Measurements from ENCODE around the gene OLFM3.

The OLFM3 gene

DNA sequence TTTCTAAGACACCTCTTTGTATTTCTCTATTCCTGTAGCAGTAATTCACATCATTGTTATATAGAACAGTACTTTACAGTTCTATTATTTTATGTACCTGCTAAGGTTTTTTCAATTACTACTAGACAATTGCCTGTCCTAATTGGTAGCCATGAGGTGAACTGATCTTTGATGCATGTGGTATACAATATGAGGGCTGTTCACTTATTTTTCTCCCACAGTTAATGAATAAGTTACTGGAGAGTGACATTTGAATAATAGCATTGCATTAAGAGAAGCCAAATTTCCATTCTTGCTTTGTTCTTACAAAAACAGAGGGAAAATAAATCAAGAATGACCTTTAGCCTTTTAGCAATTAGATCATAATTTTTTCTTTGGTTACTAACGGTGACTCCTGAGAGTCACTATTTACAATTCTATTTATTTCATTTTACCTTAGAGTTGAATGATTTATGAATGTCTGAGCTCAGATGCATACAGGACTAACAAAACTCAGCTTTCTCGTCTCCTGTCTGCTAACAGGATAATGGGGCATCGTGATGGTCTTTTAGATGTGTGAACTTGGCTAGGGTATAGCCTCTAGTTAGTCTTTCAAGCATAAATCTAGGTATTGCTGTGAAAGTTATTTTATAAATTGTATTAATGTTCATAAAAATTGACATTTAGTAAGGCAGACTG is 54.1 kb downstream of the OLFM3 start:
- DNase-seq, result no peak

- no peak for DNase-seq
These were observed 58.0 kb downstream of the OLFM3 start for GRCh38 chr1:101938681-101939080.

DNA sequence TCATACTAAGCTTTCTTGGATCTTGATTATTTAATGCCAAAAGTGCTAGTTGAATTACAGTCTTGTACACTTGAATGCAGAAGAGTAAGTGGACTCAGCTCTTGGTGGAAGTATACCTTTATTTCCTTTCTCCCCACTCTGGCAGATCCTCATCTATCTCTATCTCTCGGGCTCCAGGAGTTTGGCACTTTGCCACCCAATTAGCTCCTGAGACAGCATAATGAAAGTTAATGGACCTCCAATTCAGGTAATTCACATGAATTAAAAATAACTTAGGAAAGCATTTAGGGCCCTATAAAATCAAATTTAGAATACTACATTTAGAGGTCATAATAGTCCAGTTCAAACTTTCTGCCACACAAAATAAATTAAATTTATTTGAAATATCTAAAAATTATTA is 67.4 kb downstream of the OLFM3 start:
- DNase-seq, result no peak

GRCh38 chr1:101928829-101929228 is 67.9 kb downstream of the OLFM3 start:
- no peak for DNase-seq

GRCh38 chr1:101924700-101925099 is 72.0 kb downstream of the OLFM3 start:
- no peak for DNase-seq

- no peak for DNase-seq
These were observed 76.1 kb downstream of the OLFM3 start for GRCh38 chr1:101920577-101920976.

DNA sequence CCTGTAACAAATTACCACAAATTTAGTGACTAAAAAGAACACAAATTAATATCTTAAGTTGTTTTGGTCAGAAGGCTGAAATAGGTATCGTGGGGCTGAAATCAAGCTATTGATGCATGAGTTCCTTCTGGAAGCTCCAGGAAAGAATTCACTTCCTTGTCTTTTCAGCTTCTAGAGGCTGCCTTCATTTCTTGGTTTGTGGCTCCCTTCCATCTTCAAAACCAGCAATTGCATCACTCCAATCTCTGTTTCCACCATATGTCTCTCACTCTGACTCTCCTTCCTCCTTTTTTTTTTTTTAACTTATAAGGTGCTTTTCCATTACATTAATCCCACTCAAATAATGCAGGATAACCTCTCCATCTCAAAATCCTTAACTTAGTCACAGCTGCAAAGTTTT is 78.4 kb downstream of the OLFM3 start:
- DNase-seq, result no peak

DNA sequence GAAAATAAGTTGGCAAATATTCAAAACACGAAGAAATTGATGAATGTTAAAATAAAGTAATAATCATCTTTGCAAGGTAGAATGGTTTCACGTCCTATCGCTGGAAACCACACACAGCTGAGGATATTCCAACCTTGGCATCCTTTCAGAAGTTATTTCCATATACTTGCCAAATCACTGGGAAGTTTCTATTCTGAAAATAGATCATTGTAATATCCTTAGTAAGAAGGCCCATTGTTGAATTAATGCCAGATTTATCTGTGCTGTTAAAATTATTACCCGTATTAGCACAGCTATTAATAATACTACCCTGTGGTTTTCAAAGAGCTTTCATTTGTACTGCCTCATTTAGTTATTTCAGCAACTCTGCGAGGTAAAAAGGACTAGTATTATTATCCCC is 81.1 kb downstream of the OLFM3 start:
- no peak for DNase-seq

GRCh38 chr1:101914473-101915242 is 82.1 kb downstream of the OLFM3 start:
- no peak for DNase-seq

DNA sequence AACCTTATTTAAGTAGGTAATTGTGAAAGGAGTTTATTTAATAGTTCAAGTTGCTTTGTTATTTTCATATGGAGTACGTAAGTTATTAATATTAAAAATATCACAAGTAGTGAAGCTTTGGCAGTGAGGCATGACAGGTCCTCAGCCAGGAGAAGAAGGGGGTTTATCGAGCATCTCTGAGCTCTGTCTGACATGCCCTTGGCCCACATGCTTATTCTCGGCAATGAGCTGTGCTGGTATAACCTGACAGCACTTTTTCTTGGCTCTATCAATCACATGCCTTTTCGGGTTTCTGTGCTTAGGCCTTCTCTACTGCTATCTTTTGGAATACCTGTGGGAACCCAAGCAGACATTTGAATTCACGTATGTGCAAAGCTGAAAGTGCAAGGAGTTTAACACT is 84.8 kb downstream of the OLFM3 start:
- DNase-seq, result no peak

- DNase-seq, result no peak
These were observed 87.7 kb downstream of the OLFM3 start for GRCh38 chr1:101908980-101909379.

- DNase-seq, result no peak
These were observed 89.5 kb downstream of the OLFM3 start for GRCh38 chr1:101907264-101907663.

DNA sequence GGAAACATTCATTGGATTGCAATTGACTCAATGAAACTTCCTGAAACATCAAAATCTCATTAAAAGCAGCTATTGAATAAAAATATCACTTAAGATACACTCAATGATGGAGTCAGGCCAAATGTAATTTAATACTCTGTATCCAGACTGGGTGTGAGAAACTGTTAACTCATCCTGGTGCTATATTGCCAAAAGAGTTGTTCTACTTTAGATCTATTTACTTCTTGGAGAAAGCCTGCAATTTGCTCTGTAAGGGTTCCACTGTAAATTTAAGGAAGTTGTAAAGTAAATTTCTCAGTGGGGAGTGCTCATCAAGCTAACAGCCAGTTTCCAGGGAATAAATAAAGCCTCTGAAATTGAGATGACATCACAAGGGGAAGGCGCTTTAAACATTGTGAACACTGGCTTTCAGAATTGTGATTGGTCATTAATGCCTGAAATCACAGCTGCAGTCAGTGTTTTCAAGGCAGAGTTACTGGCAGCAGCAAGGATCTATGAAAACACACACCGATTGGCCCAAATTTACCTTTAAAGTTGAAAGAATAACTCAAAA is 91.4 kb downstream of the OLFM3 start:
- no peak for DNase-seq

GRCh38 chr1:101902199-101902598 is 94.5 kb downstream of the OLFM3 start:
- no peak for DNase-seq

- DNase-seq, result no peak
These were observed 98.6 kb downstream of the OLFM3 start for GRCh38 chr1:101898137-101898536.

- no peak for DNase-seq
These were observed 112.1 kb downstream of the OLFM3 start for GRCh38 chr1:101884621-101885020.

DNA sequence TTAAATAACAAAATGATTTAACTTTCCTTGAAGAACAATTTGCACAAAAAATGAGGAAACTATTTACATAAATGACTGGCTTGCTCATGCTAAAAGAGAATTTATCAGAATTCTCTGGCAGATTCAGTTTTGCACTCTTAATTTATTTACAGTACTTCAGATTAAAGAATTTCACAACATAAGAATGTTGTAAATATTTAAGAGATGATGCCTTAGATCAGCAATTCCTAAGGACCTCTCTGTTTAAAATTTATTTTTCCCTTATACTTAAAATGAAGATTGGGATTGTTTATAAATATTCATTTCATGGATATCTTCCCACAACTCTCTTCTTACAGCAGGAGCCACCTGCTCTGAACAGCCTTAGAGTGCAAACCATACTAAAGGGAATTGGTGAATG is 120.8 kb downstream of the OLFM3 start:
- DNase-seq, result no peak

DNA sequence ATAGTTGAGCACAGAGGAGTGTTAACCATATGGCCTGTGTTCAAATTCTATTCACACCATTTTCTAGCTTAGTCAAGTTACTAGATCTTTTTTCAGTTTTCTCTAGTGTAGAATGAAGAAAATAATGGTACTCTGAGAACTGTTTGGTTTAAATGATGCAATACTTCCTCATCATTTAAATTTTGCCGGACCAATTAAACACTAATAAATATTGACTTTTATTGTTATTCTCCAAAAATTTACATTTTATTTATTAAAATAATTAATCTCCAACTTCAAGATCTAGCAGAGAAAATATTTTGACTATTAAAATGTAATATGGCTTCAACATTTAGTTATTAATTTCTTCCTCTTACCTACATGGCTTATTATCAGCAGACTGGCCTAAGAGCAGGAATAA is 123.1 kb downstream of the OLFM3 start:
- no peak for DNase-seq

DNA sequence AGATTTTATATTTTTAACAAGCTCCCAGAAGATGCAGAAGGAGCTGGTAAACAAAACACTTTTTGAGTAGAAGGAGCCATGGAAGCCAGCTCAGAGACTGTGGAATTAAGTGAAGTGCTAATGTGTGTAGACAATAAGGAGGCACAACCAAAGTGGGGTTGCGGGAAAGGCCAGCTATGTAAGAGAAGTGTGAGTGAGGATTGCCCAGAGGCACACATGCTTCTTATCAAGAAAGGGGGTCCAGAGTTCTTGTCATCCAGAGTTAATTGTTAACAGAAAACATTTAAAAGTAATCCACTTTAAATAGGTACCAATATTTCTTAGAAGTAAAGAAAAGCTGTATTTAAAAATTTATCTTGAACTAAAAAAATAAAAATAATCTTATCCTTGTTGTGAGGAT is 136.8 kb downstream of the OLFM3 start:
- DNase-seq, result no peak

DNA sequence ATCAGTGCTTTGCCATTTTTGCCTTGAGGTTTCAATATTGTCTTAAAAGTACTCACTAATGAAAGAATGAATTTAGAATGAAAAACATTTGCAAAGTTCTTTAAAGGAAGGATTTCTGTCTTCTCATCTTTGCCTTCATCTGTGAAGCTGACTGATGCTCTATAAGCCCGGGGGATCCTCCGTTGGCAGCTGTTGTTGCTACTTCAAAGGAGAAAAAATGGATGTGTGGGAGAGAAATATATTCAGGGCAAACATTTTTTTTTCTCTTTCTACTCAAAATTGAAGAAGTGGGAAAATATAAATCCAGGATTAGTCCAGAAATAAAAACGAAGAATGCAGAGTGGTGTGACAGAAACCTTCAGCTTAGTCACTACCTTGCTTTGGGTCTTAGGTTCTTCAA is 142.5 kb downstream of the OLFM3 start:
- no peak for DNase-seq

GRCh38 chr1:101852936-101853335 is 143.8 kb downstream of the OLFM3 start:
- no peak for DNase-seq

GRCh38 chr1:101849356-101849755 is 147.4 kb downstream of the OLFM3 start:
- DNase-seq, result no peak

DNA sequence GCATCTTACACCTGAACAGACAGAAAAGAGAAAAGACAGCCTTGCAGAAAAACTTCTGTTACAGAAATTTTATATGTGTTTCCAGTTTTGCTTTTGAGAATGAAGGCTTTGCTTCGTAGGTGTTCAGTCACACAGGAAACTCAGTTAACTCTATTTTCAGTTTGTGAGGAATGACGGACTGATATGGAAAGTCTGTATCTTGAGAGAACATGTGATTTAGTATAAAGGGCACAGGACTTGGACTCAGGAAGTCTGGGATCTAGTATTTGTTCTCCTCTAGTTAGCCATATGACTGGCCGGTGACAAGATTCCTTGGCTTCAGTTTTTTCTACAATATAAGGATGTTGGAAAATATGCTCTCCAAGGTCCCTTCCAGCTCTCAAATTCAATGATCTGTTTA is 149.1 kb downstream of the OLFM3 start:
- DNase-seq, result no peak

DNA sequence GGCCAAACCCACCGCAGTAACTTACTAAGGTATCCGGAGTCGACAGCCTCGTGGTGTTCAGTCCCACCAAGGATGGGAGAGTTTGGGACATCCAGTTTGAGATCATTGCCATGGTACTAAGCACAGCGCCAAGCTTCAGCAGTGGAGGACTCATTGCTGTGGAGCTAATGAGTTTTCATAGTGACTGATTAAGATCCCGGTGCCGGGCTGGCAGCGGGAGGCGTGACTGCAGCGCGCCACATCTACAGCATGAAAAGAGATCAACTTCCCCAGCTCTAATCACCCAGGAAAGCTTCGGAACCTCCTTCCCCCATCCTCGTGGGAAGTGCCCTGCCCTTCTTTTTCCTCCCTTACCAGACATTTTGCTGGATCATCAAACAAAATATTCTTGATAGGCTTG is 149.9 kb downstream of the OLFM3 start:
- no peak for DNase-seq
